NCI-H82 (cell line): ENCODE results near the gene PIM2.
A peak's percentile ranks its signal among the peaks of the same experiment; 100 is the strongest.

Experiments used
- DNase-seq: peaks from one replicate; lab custom pipeline; 2025; lab: John Stamatoyannopoulos, UW

The PIM2 gene

GRCh38 chrX:48935301-48935670, 16.5 kb upstream of the PIM2 start:
- no peak for DNase-seq

DNA sequence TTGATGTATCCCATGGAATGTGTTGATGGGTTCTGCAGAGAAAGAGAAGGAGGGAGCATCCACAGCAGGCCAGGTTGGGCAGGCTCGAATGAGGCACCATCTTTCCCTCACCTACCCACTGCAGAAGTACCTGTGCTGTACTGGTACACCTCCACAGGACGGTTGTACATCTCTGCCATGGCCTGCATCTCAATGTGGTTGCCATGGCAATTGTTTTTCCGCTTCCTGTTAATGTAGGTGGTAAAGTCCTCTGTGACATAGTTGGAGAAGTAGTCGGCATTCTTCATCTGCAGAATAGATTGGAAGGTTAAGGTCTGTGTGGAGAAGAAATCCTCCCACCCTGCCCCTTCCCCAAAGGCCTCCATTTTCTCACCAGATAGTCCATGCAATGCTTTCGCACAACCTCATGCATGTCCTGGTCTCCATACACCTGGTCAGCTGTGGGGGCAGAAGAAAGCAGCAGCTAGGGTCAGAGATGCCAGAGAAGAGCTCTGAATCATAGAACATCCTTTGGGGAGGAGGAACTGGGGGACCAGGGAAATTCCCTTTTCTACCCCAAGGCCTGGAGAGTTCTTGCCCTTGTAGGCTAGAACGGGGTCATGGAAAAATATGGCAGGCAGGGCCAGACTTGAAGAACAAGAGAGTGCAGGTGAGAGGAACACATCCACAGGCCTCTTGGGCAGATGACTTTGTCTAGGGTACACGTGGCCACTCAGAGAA, 15.9 kb upstream of the PIM2 start:
- DNase-seq: no peak

- no peak for DNase-seq
Measured at GRCh38 chrX:48933757-48934156, 14.9 kb upstream of the PIM2 start.

DNA sequence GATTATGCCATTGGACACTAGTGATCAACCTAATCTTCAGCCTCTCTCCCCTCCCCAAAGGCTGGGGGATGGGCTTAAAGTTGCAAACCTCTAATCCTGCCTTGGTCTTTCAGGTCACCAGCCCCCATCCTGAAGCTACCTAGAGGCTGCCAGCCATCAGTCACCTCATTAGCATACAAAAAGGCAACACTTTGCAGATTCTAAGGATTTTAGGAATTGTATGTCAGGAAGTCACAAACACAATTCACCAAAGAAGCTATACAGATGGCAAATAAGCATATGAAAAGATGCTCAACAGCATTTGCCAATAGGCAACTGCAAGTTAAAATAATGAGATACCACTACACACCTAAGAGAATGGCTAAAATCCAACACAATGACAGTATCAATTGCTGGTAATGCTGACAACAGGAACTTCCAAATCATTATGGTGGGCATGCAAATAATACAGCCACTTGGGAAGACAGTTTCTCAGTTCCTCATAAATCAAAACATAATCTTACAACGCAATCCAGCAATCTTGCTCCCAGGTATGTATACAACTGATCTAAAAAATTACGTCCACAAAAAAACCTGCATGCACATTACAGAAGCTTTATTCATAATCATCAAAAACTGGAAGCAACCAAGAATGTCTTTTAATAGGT, 9.0 kb upstream of the PIM2 start:
- DNase-seq: no peak

DNA sequence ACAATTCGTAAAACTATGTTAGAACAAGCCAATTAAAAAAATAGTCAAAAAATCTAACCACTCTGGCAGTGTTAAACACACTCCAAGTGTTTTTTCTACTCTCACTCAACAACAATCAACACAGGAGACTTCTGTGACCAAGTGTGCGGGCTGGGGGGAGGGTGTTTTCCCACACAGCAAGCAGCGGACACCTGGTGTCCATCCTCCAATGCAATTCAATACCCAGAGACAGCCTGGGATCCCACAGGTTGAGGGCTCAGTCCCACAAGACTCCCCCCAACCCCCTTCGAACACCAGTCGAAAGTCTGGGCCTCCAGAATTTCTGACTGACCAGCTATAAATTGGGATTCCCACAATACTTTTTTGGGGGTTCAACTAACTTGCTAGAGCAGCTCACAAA, 8.3 kb upstream of the PIM2 start:
- DNase-seq: no peak

- DNase-seq: no peak
Measured at GRCh38 chrX:48924270-48924669, 5.4 kb upstream of the PIM2 start.

GRCh38 chrX:48923771-48924170, 4.9 kb upstream of the PIM2 start:
- DNase-seq: no peak

GRCh38 chrX:48920718-48921104, 1.9 kb upstream of the PIM2 start:
- no peak for DNase-seq

- DNase-seq: no peak
Measured at GRCh38 chrX:48919947-48920717, 1.3 kb upstream of the PIM2 start.

DNA sequence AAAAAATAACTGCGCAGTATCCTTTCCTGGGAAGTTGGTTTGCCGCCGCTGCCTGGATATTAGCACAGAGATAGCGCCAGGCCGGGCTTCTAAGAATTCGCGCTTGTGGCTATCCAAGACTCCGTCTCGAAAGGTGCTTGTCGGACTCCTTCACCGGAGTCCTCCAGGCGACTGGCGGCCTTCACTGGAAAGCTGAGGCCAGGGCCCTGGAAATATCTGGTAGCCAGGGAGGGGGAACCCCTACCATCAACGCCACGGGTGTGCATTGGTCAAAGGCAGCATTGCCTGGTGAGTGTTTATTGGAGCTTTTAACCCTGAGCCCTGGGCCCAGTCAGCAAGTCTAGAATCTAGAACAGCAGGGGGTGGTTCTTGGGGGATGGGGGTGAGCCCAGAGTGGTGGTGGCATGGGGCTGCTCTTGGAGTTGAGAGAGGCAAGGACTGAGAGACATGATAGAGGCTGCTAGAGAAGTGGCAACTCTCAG, 577 bp upstream of the PIM2 start:
- no peak for DNase-seq

DNA sequence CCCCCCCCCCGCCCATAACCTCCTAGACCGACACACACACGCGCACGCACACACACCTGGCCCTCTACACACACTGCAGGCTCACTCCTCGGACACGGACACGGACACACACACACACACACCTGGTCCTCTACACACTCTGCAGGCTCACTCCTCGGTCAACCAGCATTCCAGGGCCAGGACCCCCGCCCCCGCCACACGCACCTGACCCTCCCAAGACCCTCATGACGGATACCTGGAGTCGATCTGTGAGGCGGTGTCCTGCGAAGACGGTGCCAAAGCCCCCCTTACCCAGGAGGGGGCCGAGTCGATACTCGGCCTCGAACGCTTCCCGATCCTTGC, 552 bp downstream of the PIM2 start:
- DNase-seq: no peak

GRCh38 chrX:48917139-48918001, 1.5 kb downstream of the PIM2 start:
- DNase-seq: peak; percentile 95

DNA sequence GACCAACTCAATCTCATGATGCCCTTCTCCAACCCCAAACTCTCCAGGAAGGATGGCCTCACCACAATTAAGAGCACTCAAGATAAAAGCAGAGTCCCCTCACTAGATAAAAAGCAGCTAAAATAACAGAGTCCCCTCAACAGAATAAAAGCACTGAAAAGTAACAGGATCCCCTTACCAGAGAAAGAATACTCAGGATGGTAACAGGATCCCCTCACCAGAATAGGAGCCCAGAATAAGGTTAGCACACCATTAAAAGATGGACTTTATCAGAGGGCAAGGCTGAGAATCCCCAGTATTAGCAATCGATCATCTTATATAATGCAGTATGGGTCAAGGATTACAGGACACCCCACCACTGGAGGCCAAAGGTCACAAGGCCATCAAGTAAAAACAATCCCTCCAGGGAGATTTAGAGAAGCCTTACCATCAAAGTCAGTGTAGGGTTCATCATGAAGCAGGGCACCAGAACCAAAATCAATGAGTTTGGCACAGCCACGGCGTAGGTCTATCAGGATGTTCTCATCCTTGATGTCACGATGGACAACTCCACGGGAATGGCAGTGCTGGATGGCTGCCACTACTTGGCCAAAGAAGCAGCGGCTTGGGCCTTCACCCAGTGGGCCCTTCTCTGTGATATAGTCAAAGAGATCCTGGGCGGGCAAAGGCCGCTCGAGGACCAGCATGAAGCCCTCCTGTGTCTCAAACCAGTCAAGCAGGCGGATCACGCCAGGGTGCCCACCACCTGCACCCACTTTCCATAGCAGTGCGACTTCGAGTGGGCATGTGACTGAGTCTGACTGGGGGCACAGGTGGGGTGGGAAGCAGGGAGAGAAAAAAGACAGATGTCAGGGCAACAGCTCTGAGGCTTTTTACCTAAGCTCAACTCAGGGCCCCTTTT, 4.0 kb downstream of the PIM2 start:
- no peak for DNase-seq

DNA sequence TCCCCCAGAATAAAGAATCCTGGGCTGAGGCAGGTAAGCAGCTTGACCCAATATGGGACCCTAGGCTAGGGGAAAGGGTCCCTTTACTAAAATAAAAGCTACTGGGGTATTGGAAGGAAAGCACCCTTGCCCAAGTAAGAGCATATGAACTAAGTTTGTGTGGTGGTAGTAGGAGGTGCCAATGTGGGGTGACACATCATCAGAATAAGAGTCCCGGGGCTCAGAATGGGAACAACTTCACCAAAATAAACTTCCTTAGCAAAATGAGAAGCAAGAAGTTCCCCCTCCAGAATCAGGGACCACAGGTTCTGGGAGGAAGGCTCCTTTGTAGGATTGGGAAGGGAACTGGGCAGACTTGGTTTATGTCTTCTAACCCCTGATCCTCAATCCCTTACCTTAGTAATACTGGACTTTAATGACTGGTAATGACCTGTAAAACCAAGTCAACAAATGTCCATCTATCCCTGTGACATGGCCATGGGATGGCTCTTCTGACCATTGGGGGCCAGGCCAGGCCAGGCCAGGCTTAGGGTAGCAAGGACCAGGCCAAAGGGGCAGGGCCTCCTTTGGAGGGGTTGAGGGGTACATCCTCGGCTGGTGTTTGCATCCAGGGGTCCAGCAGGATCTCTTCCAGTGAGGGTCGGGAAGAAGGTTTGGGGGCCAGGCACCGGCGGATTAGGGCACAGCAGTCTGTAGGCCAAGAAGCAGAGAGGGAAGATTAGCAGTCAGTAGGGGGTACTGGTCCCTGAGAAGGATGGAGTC, 5.0 kb downstream of the PIM2 start:
- no peak for DNase-seq

DNA sequence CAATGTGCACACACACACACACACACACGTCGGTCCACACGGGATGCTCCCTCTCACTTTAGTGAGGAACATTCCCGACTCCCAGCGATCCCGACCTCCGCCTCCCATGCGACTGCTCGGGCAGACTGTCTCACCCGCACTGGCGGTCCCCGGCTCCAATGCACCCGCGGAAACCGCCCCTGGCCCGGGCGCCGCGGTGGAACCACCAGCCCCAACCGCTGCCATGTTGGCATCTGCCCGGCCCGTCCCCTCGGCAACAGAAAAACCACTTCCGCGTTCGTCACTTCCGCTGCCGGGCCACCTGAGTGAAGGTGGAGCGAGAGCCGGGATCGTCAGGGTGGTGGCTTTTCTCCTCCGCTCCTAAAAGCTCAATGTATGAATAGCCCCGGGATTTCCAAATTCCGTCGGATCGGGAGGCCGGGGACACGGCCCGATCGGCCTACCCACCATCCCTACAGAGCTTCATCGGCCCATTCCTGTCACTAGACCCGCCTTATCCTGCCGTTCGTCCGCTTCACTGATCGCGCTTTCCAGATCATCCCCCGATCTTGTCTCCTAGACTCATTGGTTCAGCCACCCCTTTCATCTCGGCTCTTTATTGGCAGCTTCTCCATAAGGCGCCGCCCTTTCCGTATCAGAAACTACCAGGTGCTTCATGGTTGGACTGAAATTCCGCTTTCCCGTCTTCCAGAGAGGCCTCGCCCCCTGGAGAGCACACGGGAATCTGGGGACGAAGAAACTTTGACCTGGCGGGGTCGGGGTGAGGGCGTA, 7.2 kb downstream of the PIM2 start, which contains the start of gene SLC35A2:
SLC35A2 (minus strand) TSS at position 235 of the 771 bp plus-strand sequence; CDS start at position 225, 10 bp downstream.
- peak; percentile 94 for DNase-seq

- DNase-seq: no peak
Measured at GRCh38 chrX:48910926-48911411, 7.9 kb downstream of the PIM2 start.

GRCh38 chrX:48909703-48910294, 9.0 kb downstream of the PIM2 start:
- DNase-seq: no peak

DNA sequence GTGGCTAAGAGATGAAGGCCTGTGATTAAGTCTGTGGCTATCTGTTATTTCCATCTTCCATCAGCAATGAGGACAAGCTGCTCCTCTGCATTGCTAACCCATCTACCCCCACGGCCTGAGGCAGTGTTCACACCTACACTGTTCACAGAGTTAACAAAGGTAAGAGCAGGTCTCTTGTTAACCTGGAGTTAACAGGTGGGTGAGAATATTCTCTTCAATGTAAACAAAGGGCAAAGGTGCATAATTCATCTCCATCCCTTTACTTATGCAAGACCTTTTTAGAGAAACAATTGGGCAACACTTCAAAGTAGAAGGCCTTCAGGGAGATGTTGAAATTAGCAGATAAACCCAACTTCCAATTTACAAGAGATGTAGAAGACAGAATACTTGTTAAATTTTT, 10.2 kb downstream of the PIM2 start:
- no peak for DNase-seq
